GM19455 (cell line): ENCODE measurements around the gene TPCN2.

Experiments used
- ATAC-seq: cut with Tn5 transposase; IDR thresholded peaks from one replicate; pipeline ENCODE4 v1.9.1; 2021; ENCODE audit not compliant: unreplicated experiment

TPCN2 gene

GRCh38 chr11:69055598-69056516, 7.1 kb downstream of the TPCN2 start:
- peak; percentile 51 for ATAC-seq

DNA sequence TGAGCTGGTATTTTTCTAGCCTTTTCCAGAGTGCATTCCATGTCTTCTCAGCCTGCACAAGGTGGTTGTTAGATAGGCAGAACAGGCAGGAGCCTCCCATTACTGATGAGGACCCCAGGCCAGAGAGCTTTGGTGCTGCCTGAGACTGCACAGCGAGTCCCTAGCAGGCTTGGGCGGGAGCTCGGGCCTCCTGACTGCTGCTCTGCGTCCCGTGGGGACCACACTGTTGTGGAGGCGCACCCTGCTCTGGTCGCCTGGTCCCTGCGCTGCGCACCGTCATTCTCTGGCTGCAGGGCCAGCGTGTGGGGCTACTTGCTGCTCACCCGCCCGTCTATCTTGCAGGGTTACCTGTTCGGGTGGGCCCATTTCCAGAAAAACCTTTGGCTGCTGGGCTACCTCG, 8.5 kb downstream of the TPCN2 start:
- no peak for ATAC-seq

DNA sequence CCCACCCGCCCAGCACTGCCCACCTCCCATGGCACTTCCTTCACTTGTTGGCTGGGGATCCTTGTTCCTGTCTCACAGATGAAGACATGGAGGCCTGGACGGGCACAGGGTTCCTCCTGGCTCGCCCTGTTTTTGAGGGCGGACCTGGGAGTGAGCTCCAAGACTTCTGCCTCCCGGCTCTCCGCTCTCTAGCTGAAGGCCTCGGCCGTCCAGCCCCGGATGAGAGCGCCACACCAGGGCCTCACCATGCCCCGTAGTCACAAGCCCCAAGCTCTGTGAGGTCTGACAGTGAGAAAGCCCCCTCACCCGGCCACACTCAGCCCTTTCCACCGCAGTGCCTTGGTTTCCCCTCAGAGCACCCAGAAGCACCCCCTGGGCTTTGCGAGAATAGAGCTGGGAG, 9.1 kb downstream of the TPCN2 start:
- ATAC-seq: no peak

DNA sequence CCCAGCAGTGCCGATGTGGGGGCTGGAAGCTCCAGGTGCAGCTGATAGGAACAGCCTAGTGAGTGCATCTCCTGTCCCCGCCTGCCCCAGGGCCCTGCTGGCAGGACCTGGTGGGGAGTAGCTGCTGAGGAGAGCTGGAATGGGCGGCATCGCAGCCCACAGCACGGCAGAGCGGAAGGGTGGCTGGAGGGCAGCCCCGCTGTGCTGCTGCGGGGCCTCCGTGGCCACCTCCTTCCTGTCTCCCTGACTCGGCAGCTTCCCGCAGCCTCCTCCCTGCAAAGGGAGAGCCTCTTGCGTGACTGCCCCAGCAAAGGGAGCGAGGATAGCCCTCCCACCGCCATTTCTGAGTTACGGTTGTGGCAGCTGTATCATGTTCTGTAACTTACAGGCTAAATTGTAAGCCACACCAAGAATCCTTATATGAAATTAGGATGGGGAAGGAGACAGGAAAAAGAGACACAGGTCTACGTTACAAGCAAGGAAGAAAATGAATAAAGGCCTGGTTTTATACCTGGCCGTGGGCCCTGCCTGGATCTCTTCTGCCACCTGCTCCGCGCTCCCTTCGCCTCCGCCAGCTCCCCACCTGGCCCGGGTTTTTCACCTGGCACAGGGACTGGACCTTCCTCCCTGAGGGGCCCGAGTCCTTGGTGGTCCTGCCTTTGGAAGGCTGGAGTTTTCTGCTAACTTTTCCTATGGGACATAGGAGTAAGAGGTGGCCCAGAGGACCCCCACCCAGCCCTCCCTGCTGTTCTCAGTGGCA, 10.0 kb downstream of the TPCN2 start:
- no peak for ATAC-seq

DNA sequence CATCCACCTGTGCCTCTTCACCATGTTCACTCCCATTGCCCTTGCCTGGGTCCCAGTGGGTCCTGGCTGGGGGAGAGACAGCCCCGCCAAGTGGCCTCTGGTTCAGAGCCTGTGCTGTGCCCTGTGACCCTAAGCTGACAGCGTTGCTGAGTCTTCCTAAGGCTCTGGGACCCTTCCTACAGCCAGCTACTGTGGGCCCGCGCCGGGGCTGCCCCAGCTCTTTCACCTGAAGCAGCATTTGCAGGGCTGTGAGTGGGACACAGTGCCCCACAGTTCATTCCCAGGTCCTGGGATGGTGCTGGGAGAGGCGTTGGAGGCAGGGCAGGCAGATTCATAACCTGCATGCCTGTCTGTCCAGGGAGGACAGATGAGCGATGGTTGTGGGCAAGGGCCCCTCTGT, 10.7 kb downstream of the TPCN2 start:
- ATAC-seq: no peak

GRCh38 chr11:69059985-69060384, 11.3 kb downstream of the TPCN2 start:
- no peak for ATAC-seq

DNA sequence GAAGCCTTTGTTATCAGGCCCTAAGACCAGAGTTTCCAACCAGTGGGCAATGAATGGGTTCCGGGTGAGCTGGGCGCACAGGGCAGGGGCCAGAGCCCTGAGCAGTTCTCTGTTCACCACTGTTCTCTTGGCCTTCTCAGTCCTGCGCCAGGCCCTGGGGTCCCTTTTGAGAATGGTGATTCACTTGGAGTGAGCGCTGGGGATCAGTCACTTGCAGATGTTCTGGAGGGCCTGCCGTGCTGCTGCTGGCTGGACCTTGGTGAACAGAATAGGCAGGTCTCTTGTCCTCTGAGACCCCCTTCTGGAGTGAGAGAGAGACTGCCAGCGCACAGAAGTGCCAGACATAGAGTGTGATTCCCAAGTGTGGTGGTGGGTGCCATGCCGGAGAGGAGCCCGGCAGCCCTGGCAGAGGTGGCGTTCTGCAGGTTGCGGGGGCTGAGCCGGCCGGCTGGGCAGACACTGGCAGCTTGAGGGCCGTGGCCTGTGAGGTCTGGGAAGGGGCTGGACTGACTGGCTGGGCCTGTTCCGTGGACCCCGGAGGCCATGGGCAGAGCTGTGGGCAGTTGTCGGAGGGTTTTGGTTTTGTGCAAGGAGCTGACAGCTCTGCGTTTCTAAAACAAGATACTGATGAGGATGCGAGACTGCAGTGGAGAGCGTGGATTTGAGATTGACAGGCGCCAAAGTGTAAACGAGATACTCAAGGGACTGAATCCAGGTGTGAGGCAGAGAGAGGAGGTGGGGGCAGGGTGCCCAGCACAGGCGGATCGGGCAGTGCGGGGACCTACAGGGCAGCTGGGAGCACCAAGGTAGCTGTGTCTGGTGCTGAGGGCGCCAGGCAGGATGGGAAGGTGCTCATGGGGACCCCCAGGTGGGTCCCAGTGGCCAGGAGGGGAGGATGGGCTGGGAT, 12.3 kb downstream of the TPCN2 start:
- no peak for ATAC-seq

- ATAC-seq: no peak
Observed at GRCh38 chr11:69061713-69062053, 13.0 kb downstream of the TPCN2 start.

DNA sequence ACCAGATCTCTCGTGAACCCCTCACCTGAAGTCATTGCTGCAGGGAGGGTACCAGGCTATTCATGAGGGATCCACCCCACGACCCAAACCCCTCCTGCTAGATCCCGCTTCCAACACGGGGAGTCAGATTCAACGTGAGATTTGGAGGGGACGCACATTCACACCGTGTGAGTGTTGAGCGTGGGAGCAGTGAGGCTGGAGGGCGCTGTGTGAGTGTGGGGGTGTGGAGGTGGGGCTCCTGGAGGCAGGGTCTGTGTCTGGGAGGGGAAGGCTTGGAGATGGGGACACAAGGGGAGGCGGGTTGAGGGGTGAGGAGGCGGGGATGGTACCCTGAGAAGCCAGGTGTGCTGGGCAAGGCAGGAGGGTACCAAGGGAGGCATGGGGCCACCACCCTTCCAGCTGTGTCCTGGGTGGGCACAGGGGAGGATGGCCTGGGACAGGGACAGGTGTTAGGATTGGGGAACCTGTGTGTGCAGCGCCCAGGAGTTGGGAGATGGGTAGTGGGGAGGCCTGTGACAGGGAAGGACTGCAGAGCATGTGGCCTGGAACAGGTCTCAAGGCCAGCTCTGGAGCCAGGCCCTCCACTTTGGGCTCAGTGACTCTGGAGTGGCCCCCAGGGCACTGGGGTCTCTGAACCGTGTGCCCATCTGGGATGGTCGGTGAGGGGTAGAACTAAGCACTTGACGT, 13.6 kb downstream of the TPCN2 start:
- no peak for ATAC-seq

DNA sequence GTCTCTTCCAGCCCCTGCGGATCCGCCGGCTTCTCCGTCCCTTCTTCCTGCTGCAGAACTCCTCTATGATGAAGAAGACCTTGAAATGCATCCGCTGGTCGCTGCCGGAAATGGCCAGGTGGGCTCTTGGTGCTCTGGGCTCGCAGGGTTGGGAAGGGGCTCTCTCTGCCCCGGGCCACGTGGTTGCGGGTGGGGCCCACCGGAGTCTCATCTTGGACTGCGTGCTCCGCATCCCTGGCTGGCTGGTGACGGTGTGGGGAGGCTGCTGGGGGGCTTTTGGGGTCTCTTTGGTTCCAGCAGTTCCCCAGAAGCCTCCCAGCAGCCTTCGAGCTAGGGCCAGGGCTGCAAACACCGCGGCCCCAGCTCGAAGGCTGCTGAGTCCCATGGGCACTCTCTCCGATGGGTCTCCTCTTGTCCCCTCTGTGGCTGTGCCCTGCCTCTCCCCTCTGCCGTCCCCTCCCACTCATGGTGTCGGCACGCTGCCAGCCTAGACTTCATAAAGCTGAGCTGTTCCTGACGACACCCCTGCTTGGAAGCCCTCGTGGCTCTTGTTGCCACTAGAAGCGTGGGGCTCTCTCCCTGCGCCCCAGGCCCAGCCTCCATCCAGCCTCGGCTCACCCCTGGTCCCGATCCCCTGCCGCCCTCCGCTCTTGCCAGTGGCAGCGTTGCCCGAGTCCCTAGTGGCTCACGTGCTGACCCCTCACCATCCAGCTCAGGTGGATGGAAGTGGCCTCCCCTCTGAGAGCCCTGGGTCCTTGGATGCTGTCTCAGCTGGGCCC, 14.3 kb downstream of the TPCN2 start:
- no peak for ATAC-seq

DNA sequence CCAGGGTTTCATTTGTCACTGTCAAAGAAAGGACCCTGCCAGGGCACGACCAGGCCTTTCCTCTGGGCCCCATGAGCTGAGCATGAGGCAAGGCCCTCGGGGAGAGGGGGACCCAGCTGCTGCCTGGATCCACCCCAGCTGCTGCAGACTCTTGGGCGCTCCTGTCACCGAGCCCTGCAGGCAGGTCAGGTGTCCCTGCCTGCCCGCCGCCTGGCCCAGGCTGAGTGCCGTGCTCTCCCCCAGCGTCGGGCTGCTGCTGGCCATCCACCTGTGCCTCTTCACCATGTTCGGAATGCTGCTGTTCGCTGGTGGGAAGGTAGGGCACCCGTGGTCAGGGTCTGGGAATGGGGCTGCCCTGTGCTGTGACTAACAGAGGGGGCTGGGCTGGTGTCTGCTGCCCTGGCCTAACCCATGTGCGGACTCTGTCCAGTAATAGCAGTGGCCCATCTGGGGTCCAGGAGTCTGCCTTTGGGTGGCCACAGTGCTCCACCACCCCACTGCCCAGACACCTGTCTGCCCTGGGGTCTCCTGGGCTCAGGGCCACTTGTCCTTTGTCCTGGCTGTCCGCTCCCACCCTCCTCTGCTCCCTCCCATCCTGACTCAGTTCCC, 15.0 kb downstream of the TPCN2 start:
- no peak for ATAC-seq

DNA sequence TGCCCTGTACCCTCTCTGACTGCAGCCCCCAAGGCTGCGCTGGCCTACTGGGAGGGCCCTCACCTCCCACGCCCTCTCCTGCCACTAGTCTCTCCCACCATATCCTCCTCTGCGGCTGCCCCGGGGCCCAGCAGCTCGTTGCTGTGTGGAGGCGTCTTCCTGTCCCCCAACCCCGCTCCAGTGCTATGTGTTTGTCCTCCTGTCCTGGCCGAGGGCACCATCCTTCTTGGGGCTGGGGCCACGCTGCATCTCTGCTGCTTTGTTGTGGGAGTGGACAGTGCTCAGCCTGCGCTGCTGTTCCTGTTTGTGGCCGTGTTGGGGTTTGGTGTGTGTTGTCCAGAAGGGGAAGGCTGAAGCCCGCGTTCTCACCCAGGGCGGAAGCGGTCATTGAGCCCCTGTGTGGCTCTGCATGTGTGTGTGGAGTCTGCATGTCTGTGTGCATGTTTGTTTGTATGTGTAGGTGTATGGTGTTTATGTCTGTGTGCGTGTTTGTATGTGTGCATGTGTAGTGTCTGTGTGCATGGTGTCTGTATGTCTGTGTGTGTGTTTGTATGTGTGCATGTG, 15.7 kb downstream of the TPCN2 start:
- no peak for ATAC-seq

DNA sequence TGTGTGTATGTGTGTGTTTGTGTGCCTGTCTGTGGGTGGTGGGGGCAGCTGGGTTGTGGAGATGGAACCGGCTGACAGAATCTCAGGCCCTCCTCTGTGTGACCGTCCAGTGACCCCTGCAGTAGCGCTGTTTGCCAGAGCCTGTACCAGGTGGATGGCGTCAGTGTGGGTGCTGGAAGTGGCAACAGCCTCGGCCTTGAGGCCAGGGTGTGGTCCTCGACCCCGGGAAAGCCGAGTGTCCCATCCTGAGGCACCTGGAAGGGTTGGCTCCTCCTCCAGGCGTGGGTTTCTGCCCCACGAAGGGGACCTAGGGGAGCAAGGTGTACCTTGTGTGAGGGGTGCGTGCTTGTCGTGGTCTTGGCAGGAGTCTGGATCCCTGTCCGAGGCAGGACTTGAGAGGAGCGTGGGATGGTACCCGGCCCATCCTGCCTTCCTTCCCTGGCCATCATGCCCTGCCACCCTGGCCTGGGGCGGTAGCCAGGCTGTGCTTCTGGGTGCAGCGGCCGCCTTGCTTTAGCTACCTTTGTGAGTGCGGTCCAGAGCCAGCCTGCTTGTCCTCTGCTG, 16.5 kb downstream of the TPCN2 start:
- no peak for ATAC-seq

- ATAC-seq: no peak
Observed at GRCh38 chr11:69066122-69067112, 17.7 kb downstream of the TPCN2 start.

DNA sequence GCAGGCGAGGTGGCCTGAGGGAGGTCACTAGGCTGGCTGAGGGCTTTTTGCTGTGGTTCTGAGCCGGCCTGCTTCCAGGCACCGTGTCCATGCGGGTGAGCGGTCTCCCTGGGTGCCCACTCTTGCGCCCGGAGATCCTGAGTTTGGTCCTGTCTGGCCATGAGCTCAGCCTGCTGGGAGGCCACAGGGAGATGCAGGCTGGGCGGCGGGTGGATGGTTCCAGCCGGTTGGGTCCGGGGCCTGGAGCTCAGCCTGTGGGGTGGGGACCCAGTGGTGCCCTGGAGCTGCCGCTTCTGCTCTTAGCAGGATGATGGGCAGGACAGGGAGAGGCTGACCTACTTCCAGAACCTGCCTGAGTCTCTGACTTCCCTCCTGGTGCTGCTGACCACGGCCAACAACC, 18.5 kb downstream of the TPCN2 start:
- no peak for ATAC-seq

DNA sequence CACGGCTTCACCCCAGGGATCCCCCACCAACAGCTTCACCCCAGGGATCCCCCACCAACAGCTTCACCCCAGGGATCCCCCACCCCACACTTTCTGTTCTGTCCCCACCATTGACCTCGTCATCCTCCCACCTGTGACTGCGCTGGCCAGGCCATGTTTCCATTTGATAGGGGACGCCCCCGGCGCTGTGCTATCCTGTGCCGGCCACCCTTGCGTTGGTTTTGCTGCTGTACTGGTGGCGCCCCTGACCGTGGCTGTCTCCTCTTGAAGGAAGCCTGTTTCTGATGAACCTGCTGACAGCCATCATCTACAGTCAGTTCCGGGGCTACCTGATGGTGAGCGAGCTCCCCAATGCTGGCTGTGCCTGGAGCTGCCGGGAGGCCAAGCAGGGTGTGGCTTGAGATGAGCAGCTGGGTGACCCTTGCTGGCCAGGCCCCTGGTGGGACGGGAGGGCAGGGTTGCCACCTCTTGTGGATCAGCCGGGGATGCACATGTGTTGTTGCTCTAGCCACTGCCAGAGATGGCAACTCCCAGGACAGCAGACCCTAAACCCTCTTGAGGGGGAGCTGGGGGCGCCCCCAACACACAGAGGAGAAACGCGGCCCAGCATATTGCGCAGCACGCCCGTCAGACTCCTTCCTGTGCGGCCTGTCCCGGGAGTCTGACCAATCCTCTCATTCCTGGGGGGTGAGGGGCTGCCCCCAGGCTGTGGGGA, 22.5 kb downstream of the TPCN2 start:
- no peak for ATAC-seq

GRCh38 chr11:69071956-69072355, 23.2 kb downstream of the TPCN2 start:
- no peak for ATAC-seq
